Neural cell (in vitro differentiated cells): Measurements from ENCODE around the gene LRRC2. TPM values are rescaled to one million over a fixed set of nuclear protein-coding genes. Genes with fewer than 3 reads are reported as not detected.

Experiments used
- H2AFZ ChIP-seq: fragments of 200-600, 300-800 bp; sonication (generic), shearing (Covaris generic); 2 replicates; pipeline ENCODE4 v1.6.0; 2014; ENCODE audit warnings: low read depth, mild to moderate bottlenecking, antibody characterized with exemption, low read length, moderate library complexity
- H3F3A ChIP-seq: fragments of 200-600 bp; shearing (Covaris generic); 2 replicates; pipeline ENCODE4 v1.6.1; 2016; ENCODE audit warnings: mild to moderate bottlenecking, moderate library complexity, mixed read lengths, antibody characterized with exemption, low read length; ENCODE audit not compliant: insufficient read depth, poor library complexity, severe bottlenecking
- H3K27ac ChIP-seq: fragments of 200-600, 300-800 bp; sonication (generic), shearing (Covaris generic); 2 replicates; pipeline ENCODE4 v1.5.1; 2014; ENCODE audit warnings: mild to moderate bottlenecking, low read length, moderate library complexity
- H3K27me3 ChIP-seq: fragments of 300-800, 200-600 bp; sonication (generic), shearing (Covaris generic); 2 replicates; pipeline ENCODE4 v1.6.0; 2014; ENCODE audit warnings: mild to moderate bottlenecking, low read depth, low read length, moderate library complexity; ENCODE audit not compliant: insufficient read depth
- H3K36me3 ChIP-seq: fragments of 300-800, 200-600 bp; sonication (generic), shearing (Covaris generic); 2 replicates; pipeline ENCODE4 v1.5.1; 2014; ENCODE audit warnings: mild to moderate bottlenecking, antibody characterized with exemption, low read length, moderate library complexity; ENCODE audit not compliant: insufficient read depth
- H3K4me2 ChIP-seq: fragments of 300-800, 200-600 bp; sonication (generic), shearing (Covaris generic); 2 replicates; pipeline ENCODE4 v1.6.0; 2014; ENCODE audit warnings: mild to moderate bottlenecking, low read length
- H3K4me3 ChIP-seq: fragments of 300-800, 200-600 bp; sonication (generic), shearing (Covaris generic); 2 replicates; pipeline ENCODE4 v1.5.1; 2014; ENCODE audit warnings: mild to moderate bottlenecking, low read length, moderate library complexity
- H3K79me2 ChIP-seq: fragments of 200-600 bp; shearing (Covaris generic); replicated peaks from 2 replicates; pipeline ENCODE4 v1.6.0; 2014; ENCODE audit warnings: mild to moderate bottlenecking, low read length, moderate library complexity; ENCODE audit not compliant: insufficient read depth
- H3K9ac ChIP-seq: fragments of 300-800, 200-600 bp; sonication (generic), shearing (Covaris generic); 2 replicates; pipeline ENCODE4 v1.6.1; 2016; ENCODE audit warnings: mild to moderate bottlenecking, low read length, mixed read lengths
- H3K9me2 ChIP-seq: fragments of 200-600 bp; shearing (Covaris generic); 2 replicates; pipeline ENCODE4 v1.6.1; 2016; ENCODE audit warnings: mild to moderate bottlenecking, low read length, mixed read lengths; ENCODE audit not compliant: insufficient read depth
- H3K9me3 ChIP-seq: fragments of 200-600, 300-800 bp; sonication (generic), shearing (Covaris generic); 2 replicates; pipeline ENCODE4 v1.6.1; 2016; ENCODE audit warnings: mild to moderate bottlenecking, mixed run types, low read length, moderate library complexity, mixed read lengths
- H4K20me1 ChIP-seq: fragments of 200-600 bp; shearing (Covaris generic); 2 replicates; pipeline ENCODE4 v1.6.1; 2016; ENCODE audit warnings: mild to moderate bottlenecking, mixed run types; ENCODE audit not compliant: insufficient read depth
- CTCF ChIP-seq: fragments of 450-650 bp; IDR thresholded peaks from 2 replicates; pipeline ENCODE4 v1.5.1; 2014; ENCODE audit warnings: antibody characterized with exemption, mild to moderate bottlenecking, moderate library complexity; ENCODE audit not compliant: poor library complexity, severe bottlenecking
- EP300 ChIP-seq: fragments of 450-650 bp; conservative IDR thresholded peaks from 2 replicates; pipeline ENCODE4 v1.6.1; 2014; ENCODE audit warnings: antibody characterized with exemption, mild to moderate bottlenecking, moderate library complexity; ENCODE audit not compliant: poor library complexity, severe bottlenecking
- EZH2 ChIP-seq: fragments of 200-600, 300-800 bp; shearing (Covaris generic), sonication (generic); IDR thresholded peaks from 2 replicates; pipeline ENCODE4 v1.6.1; 2014; ENCODE audit warnings: antibody characterized with exemption, low read length, borderline replicate concordance, mild to moderate bottlenecking; ENCODE audit not compliant: insufficient read depth, poor library complexity, severe bottlenecking
- MXI1 ChIP-seq: fragments of 450-650 bp; conservative IDR thresholded peaks from 2 replicates; pipeline ENCODE4 v1.6.1; 2014; ENCODE audit warnings: antibody characterized with exemption, mild to moderate bottlenecking; ENCODE audit not compliant: poor library complexity, severe bottlenecking
- POLR2AphosphoS5 ChIP-seq: IDR thresholded peaks from 2 replicates; pipeline ENCODE4 v1.6.1; 2012
- RAD21 ChIP-seq: fragments of 450-650 bp; conservative IDR thresholded peaks from 2 replicates; pipeline ENCODE4 v1.6.1; 2014; ENCODE audit warnings: antibody characterized with exemption, mild to moderate bottlenecking, moderate library complexity
- REST ChIP-seq: IDR thresholded peaks from 2 replicates; pipeline ENCODE4 v1.6.1; 2012; ENCODE audit warnings: borderline replicate concordance
- SMC3 ChIP-seq: fragments of 450-650 bp; conservative IDR thresholded peaks from 2 replicates; pipeline ENCODE4 v1.6.1; 2014; ENCODE audit warnings: antibody characterized with exemption, mild to moderate bottlenecking, moderate library complexity; ENCODE audit not compliant: poor library complexity
- TAF1 ChIP-seq: IDR thresholded peaks from 2 replicates; pipeline ENCODE4 v1.6.1; 2012; ENCODE audit warnings: low read depth
- polyA plus RNA-seq: library from polyadenylated mRNA; depleted of rRNA; stranded (reverse); fragments of >200 nt; gene quantifications from 2 replicates; pipeline ENCODE4 v1.2.3, GENCODE V29; 2014

LRRC2 gene
- polyA plus RNA-seq, 1 donor from 2014 or later: not detected

GRCh38 chr3:46490338-46491084 lies 75.6 kb downstream of the LRRC2 start:
- TF ChIP-seq REST: no peak
- TF ChIP-seq TAF1: no peak
- TF ChIP-seq CTCF: no peak
- no peak for TF ChIP-seq EP300
- TF ChIP-seq RAD21: no peak
- TF ChIP-seq MXI1: no peak
- TF ChIP-seq EZH2: no peak
- TF ChIP-seq POLR2AphosphoS5: no peak
- TF ChIP-seq SMC3: no peak

DNA sequence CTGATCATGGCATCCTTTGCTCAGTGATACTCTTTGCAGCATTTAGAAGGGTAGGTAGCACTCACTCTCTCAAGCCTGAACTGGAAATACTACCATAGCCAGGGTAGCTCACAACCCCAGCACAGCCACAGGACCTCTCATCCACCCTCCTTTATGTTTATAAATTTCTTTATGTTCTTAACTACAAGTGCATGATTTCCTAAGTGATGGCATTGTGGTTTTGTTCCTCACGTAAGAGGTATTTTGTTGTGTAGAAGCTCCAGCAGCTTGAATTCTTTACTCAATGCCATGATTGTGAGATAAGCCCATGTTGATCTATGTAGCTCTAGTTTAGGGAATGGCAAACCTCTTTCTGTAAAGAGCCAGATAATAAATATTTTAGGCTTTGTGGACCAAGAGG lies 76.2 kb downstream of the LRRC2 start:
- no peak overlapping the region for H3K4me3 ChIP-seq
- no peak overlapping the region for H3K4me2 ChIP-seq
- H3K9ac ChIP-seq: no peak overlapping the region

More at GRCh38 chr3:46490338-46491084, 75.6 kb downstream of the LRRC2 start:
- Histone ChIP-seq H3K27me3 (no peaks in the 10 kb centered on the region), H3K9me2 (no peaks in the 10 kb centered on the region), H3F3A (no peaks in the 10 kb centered on the region), H3K9ac (no peak overlapping the region), H3K4me3 (no peak overlapping the region), H3K4me2 (no peak overlapping the region), H3K9me3 (no peaks in the 10 kb centered on the region), H4K20me1 (no peaks in the 10 kb centered on the region), H2AFZ (no peak overlapping the region), H3K27ac (no peak overlapping the region), H3K79me2 (no peaks in the 10 kb centered on the region), H3K36me3 (no peaks in the 10 kb centered on the region)

More for the DNA sequence above, 76.2 kb downstream of the LRRC2 start:
- Histone ChIP-seq H3F3A (no peaks in the 10 kb centered on the region), H2AFZ (no peak overlapping the region), H3K27me3 (no peaks in the 10 kb centered on the region), H3K9me2 (no peaks in the 10 kb centered on the region), H3K79me2 (no peaks in the 10 kb centered on the region), H3K36me3 (no peaks in the 10 kb centered on the region), H3K9me3 (no peaks in the 10 kb centered on the region), H3K27ac (no peak overlapping the region), H4K20me1 (no peaks in the 10 kb centered on the region)
- TF ChIP-seq MXI1 (no peak), EP300 (no peak), REST (no peak), TAF1 (no peak), RAD21 (no peak), CTCF (no peak)
